ENCODE results near the gene NUFIP1.

NUFIP1 gene

GRCh38 chr13:44919104-44919804, 70.0 kb downstream of the NUFIP1 start:
- Histone ChIP-seq H3K4me2 (peak overlapping the region; percentile 71 to 89 (median 80)), H3K4me3 (peak overlapping the region; percentile 49 to 73 (median 62)), H3K9ac (peak overlapping the region; percentile 74 to 86 (median 78); a peak in 21 of 22 replicates), H3K36me3 (no peaks in the 10 kb centered on the region), H3K4me1 (peaks cover 7 to 41% (median 18%) of the 10 kb centered on the region in 10 experiments; a peak in 19 of 20 replicates), H3K27ac (peak overlapping the region; percentile 64 to 89 (median 81)), H3K9me3 (replicated peaks in 1 of 11) (no peaks in the 10 kb centered on the region), H3K27me3 (no peaks in the 10 kb centered on the region), H4K20me1 (no peaks in the 10 kb centered on the region)
- TF ChIP-seq Cebpa-rat (IDR thresholded peaks at IDR 0.05), result no peak

GRCh38 chr13:44918326-44919103, 70.8 kb downstream of the NUFIP1 start:
- no peak for TF ChIP-seq Cebpa-rat (IDR thresholded peaks at IDR 0.05)
- H4K20me1 ChIP-seq, result no peaks in the 10 kb centered on the region
- peak overlapping the region; percentile 71 to 89 (median 80) for H3K4me2 ChIP-seq
- H3K4me1 ChIP-seq, result peaks cover 7 to 41% (median 18%) of the 10 kb centered on the region in 10 experiments; a peak in 19 of 20 replicates
- peak overlapping the region; percentile 74 to 86 (median 78) for H3K9ac ChIP-seq
- peak overlapping the region; percentile 64 to 89 (median 81) for H3K27ac ChIP-seq
- no peaks in the 10 kb centered on the region for H3K9me3 ChIP-seq (replicated peaks in 1 of 11)
- H3K4me3 ChIP-seq, result peak overlapping the region; percentile 49 to 73 (median 62)
- no peaks in the 10 kb centered on the region for H3K27me3 ChIP-seq
- H3K36me3 ChIP-seq, result no peaks in the 10 kb centered on the region

- Histone ChIP-seq H3K4me3 (peak overlapping the region; percentile 49 to 73 (median 62)), H3K9me3 (replicated peaks in 1 of 11) (peaks cover 0 to 4% (median under 1%) of the 10 kb centered on the region in 11 experiments; a peak in 1 of 22 replicates), H3K27me3 (no peaks in the 10 kb centered on the region), H3K4me1 (peaks cover 7 to 40% (median 18%) of the 10 kb centered on the region in 10 experiments; a peak in 19 of 20 replicates), H3K36me3 (no peaks in the 10 kb centered on the region), H4K20me1 (no peaks in the 10 kb centered on the region), H3K9ac (peak overlapping the region; percentile 74 to 86 (median 78)), H3K27ac (peak overlapping the region; percentile 64 to 89 (median 81); a peak in 21 of 22 replicates), H3K4me2 (peak overlapping the region; percentile 71 to 89 (median 81))
- TF ChIP-seq Cebpa-rat (IDR thresholded peaks at IDR 0.05), result no peak
Measured at GRCh38 chr13:44917589-44918325, 71.5 kb downstream of the NUFIP1 start.

GRCh38 chr13:44912278-44913016, 76.8 kb downstream of the NUFIP1 start:
- H3K4me2 ChIP-seq, result no peak overlapping the region
- H3K9me3 ChIP-seq (replicated peaks in 1 of 11), result peaks cover 23 to 33% (median 27%) of the 10 kb centered on the region in 11 experiments
- no peak overlapping the region for H3K4me3 ChIP-seq
- H3K9ac ChIP-seq, result no peak overlapping the region
- no peaks in the 10 kb centered on the region for H3K27me3 ChIP-seq
- TF ChIP-seq Cebpa-rat (IDR thresholded peaks at IDR 0.05), result no peak
- peaks cover 0 to 15% (median 11%) of the 10 kb centered on the region in 10 experiments; a peak in 12 of 20 replicates for H3K4me1 ChIP-seq
- no peaks in the 10 kb centered on the region for H4K20me1 ChIP-seq
- H3K27ac ChIP-seq, result no peak overlapping the region
- no peaks in the 10 kb centered on the region; a peak in 1 of 22 replicates for H3K36me3 ChIP-seq

GRCh38 chr13:44908712-44909111, 80.6 kb downstream of the NUFIP1 start:
- H3K36me3 ChIP-seq, result no peaks in the 10 kb centered on the region; a peak in 1 of 22 replicates
- peak overlapping the region in 4 of 11 experiments; percentile 7 to 32 (median 12); a peak in 3 of 22 replicates for H3K4me2 ChIP-seq
- peaks cover 0 to 6% (median 4%) of the 10 kb centered on the region in 10 experiments; a peak in 7 of 20 replicates for H3K4me1 ChIP-seq
- H3K4me3 ChIP-seq, result no peak overlapping the region
- H3K27me3 ChIP-seq, result no peaks in the 10 kb centered on the region
- no peaks in the 10 kb centered on the region for H4K20me1 ChIP-seq
- TF ChIP-seq Cebpa-rat (IDR thresholded peaks at IDR 0.05), result no peak
- H3K27ac ChIP-seq, result no peak overlapping the region
- peaks cover 23 to 33% (median 27%) of the 10 kb centered on the region in 11 experiments for H3K9me3 ChIP-seq (replicated peaks in 1 of 11)
- no peak overlapping the region for H3K9ac ChIP-seq

GRCh38 chr13:44908266-44908665, 81.0 kb downstream of the NUFIP1 start:
- TF ChIP-seq Cebpa-rat (IDR thresholded peaks at IDR 0.05), result no peak
- no peaks in the 10 kb centered on the region for H4K20me1 ChIP-seq
- H3K9ac ChIP-seq, result no peak overlapping the region
- H3K27me3 ChIP-seq, result no peaks in the 10 kb centered on the region
- no peak overlapping the region for H3K27ac ChIP-seq
- H3K36me3 ChIP-seq, result no peaks in the 10 kb centered on the region; a peak in 1 of 22 replicates
- no peak overlapping the region for H3K4me3 ChIP-seq
- H3K9me3 ChIP-seq (replicated peaks in 1 of 11), result peaks cover 23 to 33% (median 27%) of the 10 kb centered on the region in 11 experiments
- peaks cover 0 to 6% (median 4%) of the 10 kb centered on the region in 10 experiments; a peak in 7 of 20 replicates for H3K4me1 ChIP-seq
- no peak overlapping the region for H3K4me2 ChIP-seq

- H3K4me1 ChIP-seq, result peaks cover 0 to 6% (median 4%) of the 10 kb centered on the region in 10 experiments; a peak in 7 of 20 replicates
- H3K36me3 ChIP-seq, result no peaks in the 10 kb centered on the region; a peak in 1 of 22 replicates
- H3K9me3 ChIP-seq (replicated peaks in 1 of 11), result peaks cover 15 to 29% (median 18%) of the 10 kb centered on the region in 11 experiments
- H3K27me3 ChIP-seq, result no peaks in the 10 kb centered on the region
- no peak overlapping the region for H3K9ac ChIP-seq
- no peak overlapping the region for H3K27ac ChIP-seq
- H4K20me1 ChIP-seq, result no peaks in the 10 kb centered on the region
- H3K4me3 ChIP-seq, result no peak overlapping the region
- no peak overlapping the region for H3K4me2 ChIP-seq
- TF ChIP-seq Cebpa-rat (IDR thresholded peaks at IDR 0.05), result no peak
Measured at GRCh38 chr13:44906713-44907112, 82.6 kb downstream of the NUFIP1 start.

GRCh38 chr13:44906230-44906629, 83.0 kb downstream of the NUFIP1 start:
- H3K9me3 ChIP-seq (replicated peaks in 1 of 11), result peaks cover 10 to 24% (median 13%) of the 10 kb centered on the region in 11 experiments
- no peaks in the 10 kb centered on the region for H4K20me1 ChIP-seq
- H3K27ac ChIP-seq, result no peak overlapping the region
- no peak overlapping the region for H3K9ac ChIP-seq
- no peak for TF ChIP-seq Cebpa-rat (IDR thresholded peaks at IDR 0.05)
- peaks cover 0 to 6% (median 4%) of the 10 kb centered on the region in 10 experiments; a peak in 7 of 20 replicates for H3K4me1 ChIP-seq
- H3K4me2 ChIP-seq, result no peak overlapping the region
- no peaks in the 10 kb centered on the region for H3K36me3 ChIP-seq
- no peak overlapping the region for H3K4me3 ChIP-seq
- no peaks in the 10 kb centered on the region for H3K27me3 ChIP-seq
